HCT116 (cell line): ENCODE data around the gene TRAF3IP1.

Source experiments
- ATF3 ChIP-seq: IDR thresholded peaks from 2 replicates; pipeline ENCODE4 v1.6.1; 2012
- CEBPB ChIP-seq: IDR thresholded peaks from 2 replicates; pipeline ENCODE4 v1.6.1; 2012; ENCODE audit warnings: low read depth
- CTCF ChIP-seq, 3 experiments: fragments of 200-600 bp in 1 of 3; sonication (generic) in 1 of 3; IDR thresholded peaks in 2 of 3; conservative IDR thresholded peaks in 1 of 3; 2 replicates each; pipeline ENCODE4 v1.5.1; 2012 to 2017; ENCODE audit warnings: low read depth in 2 of 3, low read length in 2 of 3, antibody characterized with exemption in 1 of 3, borderline replicate concordance in 1 of 3, control low read depth in 1 of 3, mild to moderate bottlenecking in 1 of 3, mixed read lengths in 1 of 3, mixed run types in 1 of 3, moderate library complexity in 1 of 3; ENCODE audit not compliant: insufficient read depth in 1 of 3
- EZH2 ChIP-seq: fragments of 200-600 bp; sonication (generic); IDR thresholded peaks from 2 replicates; pipeline ENCODE4 v1.6.1; 2017; ENCODE audit warnings: antibody characterized with exemption, mixed run types
- EZH2phosphoT487 ChIP-seq: fragments of 200-600 bp; IDR thresholded peaks from 2 replicates; pipeline ENCODE4 v1.6.1; 2018; ENCODE audit warnings: antibody characterized with exemption, borderline replicate concordance
- POLR2A ChIP-seq: IDR thresholded peaks from 2 replicates; pipeline ENCODE4 v1.7.0; 2011; ENCODE audit warnings: borderline replicate concordance; ENCODE audit not compliant: insufficient read depth, insufficient read length; ENCODE audit errors: extremely low read depth
- POLR2AphosphoS5 ChIP-seq: IDR thresholded peaks from 2 replicates; pipeline ENCODE4 v1.6.1; 2011; ENCODE audit warnings: mild to moderate bottlenecking, low read depth, low read length, moderate library complexity
- REST ChIP-seq: IDR thresholded peaks from 2 replicates; pipeline ENCODE4 v1.6.1; 2012; ENCODE audit warnings: low read depth
- SIN3A ChIP-seq: IDR thresholded peaks from 2 replicates; pipeline ENCODE4 v1.6.1; 2012; ENCODE audit warnings: low read depth
- ZNF274 ChIP-seq: fragments of 200-500 bp; sonication (Bioruptor generic); IDR thresholded peaks from 2 replicates; pipeline ENCODE4 v1.6.1; 2014; ENCODE audit warnings: mild to moderate bottlenecking, low read depth, low read length, inconsistent platforms

GRCh38 chr2:238440767-238441166 lies 120.4 kb downstream of the TRAF3IP1 start:
- TF ChIP-seq CTCF (IDR thresholded peaks at IDR 0.05 in 2 of 3, conservative IDR thresholded peaks at IDR 0.05 in 1 of 3; ENCODE audit: borderline replicate concordance in 1 of 3, insufficient read depth in 1 of 3, low read depth in 2 of 3, low read length in 2 of 3) = no peak
- no peak for TF ChIP-seq EZH2
- TF ChIP-seq POLR2A = no peak
- TF ChIP-seq POLR2AphosphoS5 = no peak
- no peak for TF ChIP-seq ATF3
- no peak for TF ChIP-seq REST
- TF ChIP-seq ZNF274 = no peak
- no peak for TF ChIP-seq EZH2phosphoT487
- TF ChIP-seq CEBPB = no peak
- TF ChIP-seq SIN3A = no peak
